Activated CD4-positive, alpha-beta T cell treated with anti-CD3 and anti-CD28 coated beads, Interleukin-2, amount 50 U/mL, for 48 hours (primary cell): ENCODE measurements around the gene CHPF.

Experiments
- DNase-seq, 2 experiments: peaks; one replicate each; pipeline ENCODE4 v3.0.0-alpha.2; 2020

Gene CHPF

GRCh38 chr2:219493086-219493485 lies 50.5 kb downstream of the CHPF start:
- DNase-seq: no peak

DNA sequence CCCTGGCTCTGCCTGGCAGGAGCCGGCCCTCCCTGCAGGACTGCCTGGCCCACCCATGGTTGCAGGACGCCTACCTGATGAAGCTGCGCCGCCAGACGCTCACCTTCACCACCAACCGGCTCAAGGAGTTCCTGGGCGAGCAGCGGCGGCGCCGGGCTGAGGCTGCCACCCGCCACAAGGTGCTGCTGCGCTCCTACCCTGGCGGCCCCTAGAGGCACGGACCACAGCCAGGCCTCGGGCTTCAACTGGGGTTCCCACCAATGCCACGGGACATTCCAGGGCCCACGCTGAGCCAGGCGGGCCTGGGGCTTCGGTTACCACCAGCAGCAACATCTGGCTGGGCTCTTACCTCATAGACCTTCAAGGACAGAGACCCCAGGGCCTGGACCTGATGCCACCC lies 51.0 kb downstream of the CHPF start:
- no peak for DNase-seq

GRCh38 chr2:219491278-219491963 lies 52.2 kb downstream of the CHPF start:
- DNase-seq: no peak

DNA sequence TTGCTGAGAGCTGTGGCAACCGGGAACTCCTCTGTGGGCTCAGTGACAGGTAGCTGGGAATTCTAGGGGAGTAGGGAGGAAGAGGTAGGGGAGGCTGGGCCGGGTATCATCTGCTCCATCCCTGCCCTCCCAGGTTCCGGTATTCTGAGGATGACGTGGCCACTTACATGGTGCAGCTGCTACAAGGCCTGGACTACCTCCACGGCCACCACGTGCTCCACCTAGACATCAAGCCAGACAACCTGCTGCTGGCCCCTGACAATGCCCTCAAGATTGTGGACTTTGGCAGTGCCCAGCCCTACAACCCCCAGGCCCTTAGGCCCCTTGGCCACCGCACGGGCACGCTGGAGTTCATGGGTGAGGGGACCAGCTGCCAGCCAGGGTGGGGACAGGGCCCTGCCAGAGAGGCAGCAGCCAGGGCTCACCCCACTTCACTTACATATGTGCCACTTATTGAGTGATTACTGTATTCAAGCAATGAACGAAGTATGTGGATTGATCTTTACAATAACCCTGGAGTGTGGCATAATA lies 52.9 kb downstream of the CHPF start:
- no peak for DNase-seq

DNA sequence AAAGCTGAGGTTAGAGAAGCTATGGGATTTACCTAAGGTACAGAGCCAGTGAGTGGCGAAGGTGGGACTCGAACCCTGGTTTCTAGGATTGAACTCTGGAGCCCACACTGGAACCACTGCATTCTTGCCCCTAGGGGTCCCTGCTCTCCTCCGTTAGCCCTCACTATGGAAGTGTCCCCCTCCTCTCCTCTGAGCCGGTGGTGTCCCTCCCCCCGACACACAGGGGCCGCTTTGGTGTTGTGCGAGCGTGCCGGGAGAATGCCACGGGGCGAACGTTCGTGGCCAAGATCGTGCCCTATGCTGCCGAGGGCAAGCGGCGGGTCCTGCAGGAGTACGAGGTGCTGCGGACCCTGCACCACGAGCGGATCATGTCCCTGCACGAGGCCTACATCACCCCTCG lies 53.4 kb downstream of the CHPF start:
- no peak for DNase-seq

GRCh38 chr2:219489315-219489714 lies 54.3 kb downstream of the CHPF start:
- DNase-seq: no peak
